ENCODE measurements around the gene RFFL. TPM values are rescaled to one million over a fixed set of nuclear protein-coding genes. Genes with fewer than 3 reads are reported as not detected.
A peak's percentile ranks its signal among the peaks of the same experiment; 100 is the strongest.

Gene RFFL
- total and polyA plus RNA-seq, 9 of the 15 experiments (the other 6 are each of a cell fraction or from before 2014, with no cell fraction given) = 3.4 to 18.1 (median 12.8) TPM

DNA sequence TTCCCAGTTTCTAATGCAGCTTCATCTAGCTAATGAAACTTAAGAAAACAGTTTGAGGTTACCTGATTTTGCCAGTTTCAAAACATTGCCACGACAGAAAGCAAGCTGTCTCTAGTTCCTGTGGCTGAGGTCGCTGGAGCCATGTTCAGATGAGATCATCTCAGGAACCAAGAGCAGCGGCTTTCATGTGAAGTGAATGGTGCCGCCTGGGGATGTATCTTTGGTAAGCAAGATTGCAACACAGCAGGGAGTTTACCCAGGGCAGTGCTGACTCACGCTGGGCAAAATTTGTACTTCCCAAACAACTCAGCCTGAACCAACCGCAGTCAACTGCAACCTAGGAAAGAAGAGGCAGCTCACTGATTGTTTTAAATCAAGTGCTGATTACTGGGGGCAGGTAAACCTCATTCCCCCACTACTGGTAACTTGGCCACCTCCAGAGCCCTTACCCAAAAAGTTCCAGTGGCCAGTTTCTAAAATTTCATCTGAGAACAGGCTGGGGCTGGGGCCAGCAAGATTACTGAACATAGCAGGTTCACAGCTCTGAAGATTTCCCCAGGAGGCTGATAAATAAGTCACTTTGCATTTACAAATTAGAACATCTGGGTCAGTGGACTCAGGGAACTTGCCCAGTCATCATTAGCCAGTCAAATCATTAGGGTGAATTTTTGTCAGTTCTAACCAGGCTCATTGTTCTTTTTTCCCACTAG, at the start of gene RFFL (continued):
- TF ChIP-seq, protein P1, sequence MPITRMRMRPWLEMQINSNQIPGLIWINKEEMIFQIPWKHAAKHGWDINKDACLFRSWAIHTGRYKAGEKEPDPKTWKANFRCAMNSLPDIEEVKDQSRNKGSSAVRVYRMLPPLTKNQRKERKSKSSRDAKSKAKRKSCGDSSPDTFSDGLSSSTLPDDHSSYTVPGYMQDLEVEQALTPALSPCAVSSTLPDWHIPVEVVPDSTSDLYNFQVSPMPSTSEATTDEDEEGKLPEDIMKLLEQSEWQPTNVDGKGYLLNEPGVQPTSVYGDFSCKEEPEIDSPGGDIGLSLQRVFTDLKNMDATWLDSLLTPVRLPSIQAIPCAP (CRISPR knock-in tag; IDR thresholded peaks at IDR 0.05; ENCODE audit: borderline replicate concordance) = no peak
- TF ChIP-seq MIER1 (IDR thresholded peaks at IDR 0.05; ENCODE audit: low read depth) = no peak
- TF ChIP-seq TFAP4 (CRISPR knock-in tag; IDR thresholded peaks at IDR 0.05; ENCODE audit: borderline replicate concordance) = peak; percentile 48
- TF ChIP-seq, protein P2, sequence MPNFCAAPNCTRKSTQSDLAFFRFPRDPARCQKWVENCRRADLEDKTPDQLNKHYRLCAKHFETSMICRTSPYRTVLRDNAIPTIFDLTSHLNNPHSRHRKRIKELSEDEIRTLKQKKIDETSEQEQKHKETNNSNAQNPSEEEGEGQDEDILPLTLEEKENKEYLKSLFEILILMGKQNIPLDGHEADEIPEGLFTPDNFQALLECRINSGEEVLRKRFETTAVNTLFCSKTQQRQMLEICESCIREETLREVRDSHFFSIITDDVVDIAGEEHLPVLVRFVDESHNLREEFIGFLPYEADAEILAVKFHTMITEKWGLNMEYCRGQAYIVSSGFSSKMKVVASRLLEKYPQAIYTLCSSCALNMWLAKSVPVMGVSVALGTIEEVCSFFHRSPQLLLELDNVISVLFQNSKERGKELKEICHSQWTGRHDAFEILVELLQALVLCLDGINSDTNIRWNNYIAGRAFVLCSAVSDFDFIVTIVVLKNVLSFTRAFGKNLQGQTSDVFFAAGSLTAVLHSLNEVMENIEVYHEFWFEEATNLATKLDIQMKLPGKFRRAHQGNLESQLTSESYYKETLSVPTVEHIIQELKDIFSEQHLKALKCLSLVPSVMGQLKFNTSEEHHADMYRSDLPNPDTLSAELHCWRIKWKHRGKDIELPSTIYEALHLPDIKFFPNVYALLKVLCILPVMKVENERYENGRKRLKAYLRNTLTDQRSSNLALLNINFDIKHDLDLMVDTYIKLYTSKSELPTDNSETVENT (CRISPR knock-in tag; IDR thresholded peaks at IDR 0.05) = no peak
- TF ChIP-seq, protein P3, sequence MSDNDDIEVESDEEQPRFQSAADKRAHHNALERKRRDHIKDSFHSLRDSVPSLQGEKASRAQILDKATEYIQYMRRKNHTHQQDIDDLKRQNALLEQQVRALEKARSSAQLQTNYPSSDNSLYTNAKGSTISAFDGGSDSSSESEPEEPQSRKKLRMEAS (CRISPR knock-in tag; IDR thresholded peaks at IDR 0.05) = no peak
- TF ChIP-seq MXD1 (CRISPR knock-in tag; IDR thresholded peaks at IDR 0.05; ENCODE audit: borderline replicate concordance, poor library complexity, severe bottlenecking) = no peak
- TF ChIP-seq NFIX (CRISPR knock-in tag; IDR thresholded peaks at IDR 0.05; ENCODE audit: low read depth) = no peak
- TF ChIP-seq NFE2 (IDR thresholded peaks at IDR 0.05; ENCODE audit: low read depth) = peak; percentile 96
- TF ChIP-seq, protein P4, sequence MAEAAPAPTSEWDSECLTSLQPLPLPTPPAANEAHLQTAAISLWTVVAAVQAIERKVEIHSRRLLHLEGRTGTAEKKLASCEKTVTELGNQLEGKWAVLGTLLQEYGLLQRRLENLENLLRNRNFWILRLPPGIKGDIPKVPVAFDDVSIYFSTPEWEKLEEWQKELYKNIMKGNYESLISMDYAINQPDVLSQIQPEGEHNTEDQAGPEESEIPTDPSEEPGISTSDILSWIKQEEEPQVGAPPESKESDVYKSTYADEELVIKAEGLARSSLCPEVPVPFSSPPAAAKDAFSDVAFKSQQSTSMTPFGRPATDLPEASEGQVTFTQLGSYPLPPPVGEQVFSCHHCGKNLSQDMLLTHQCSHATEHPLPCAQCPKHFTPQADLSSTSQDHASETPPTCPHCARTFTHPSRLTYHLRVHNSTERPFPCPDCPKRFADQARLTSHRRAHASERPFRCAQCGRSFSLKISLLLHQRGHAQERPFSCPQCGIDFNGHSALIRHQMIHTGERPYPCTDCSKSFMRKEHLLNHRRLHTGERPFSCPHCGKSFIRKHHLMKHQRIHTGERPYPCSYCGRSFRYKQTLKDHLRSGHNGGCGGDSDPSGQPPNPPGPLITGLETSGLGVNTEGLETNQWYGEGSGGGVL (CRISPR knock-in tag; IDR thresholded peaks at IDR 0.05) = no peak
- 0 out of 2 replicates have a peak, but pooled peaks have one; percentile 53 for TF ChIP-seq IRF9 (tag; IDR thresholded peaks at IDR 0.05)
- TF ChIP-seq MAFF (IDR thresholded peaks at IDR 0.05; ENCODE audit: low read length) = peak; percentile 82
- no peak for TF ChIP-seq ZNF696 (CRISPR knock-in tag; conservative IDR thresholded peaks at IDR 0.05)
- TF ChIP-seq, protein P5, sequence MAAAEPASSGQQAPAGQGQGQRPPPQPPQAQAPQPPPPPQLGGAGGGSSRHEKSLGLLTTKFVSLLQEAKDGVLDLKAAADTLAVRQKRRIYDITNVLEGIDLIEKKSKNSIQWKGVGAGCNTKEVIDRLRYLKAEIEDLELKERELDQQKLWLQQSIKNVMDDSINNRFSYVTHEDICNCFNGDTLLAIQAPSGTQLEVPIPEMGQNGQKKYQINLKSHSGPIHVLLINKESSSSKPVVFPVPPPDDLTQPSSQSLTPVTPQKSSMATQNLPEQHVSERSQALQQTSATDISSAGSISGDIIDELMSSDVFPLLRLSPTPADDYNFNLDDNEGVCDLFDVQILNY (CRISPR knock-in tag; IDR thresholded peaks at IDR 0.05) = no peak
- no peak for TF ChIP-seq KLF6 (CRISPR knock-in tag; IDR thresholded peaks at IDR 0.05; ENCODE audit: borderline replicate concordance)
- no peak for TF ChIP-seq IRF2 (CRISPR knock-in tag; IDR thresholded peaks at IDR 0.05)
- no peak for TF ChIP-seq HCFC1 (IDR thresholded peaks at IDR 0.05; ENCODE audit: low read depth, low read length)
- peak in 2 of 3 experiments; percentile 61 to 86 for TF ChIP-seq YY1 (IDR thresholded peaks at IDR 0.05; ENCODE audit: borderline replicate concordance in 1 of 3, control insufficient read depth in 1 of 3, extremely low read depth in 1 of 3, insufficient read depth in 3 of 3, insufficient read length in 1 of 3, insufficient replicate concordance in 2 of 3, low read depth in 1 of 3, low read length in 2 of 3)

Data from K562 (cell line).